Effector CD4-positive, alpha-beta T cell (primary cell): ENCODE results near the gene ZNF410.

Experiments
- DNase-seq: peaks from one replicate; pipeline ENCODE4 v3.0.0-alpha.2; 2020

The ZNF410 gene

GRCh38 chr14:73955674-73956073, 69.0 kb downstream of the ZNF410 start:
- no peak for DNase-seq

GRCh38 chr14:73958591-73958990, 71.9 kb downstream of the ZNF410 start:
- no peak for DNase-seq

GRCh38 chr14:73961192-73961591, 74.5 kb downstream of the ZNF410 start:
- no peak for DNase-seq

GRCh38 chr14:73965216-73965615, 78.6 kb downstream of the ZNF410 start:
- no peak for DNase-seq

GRCh38 chr14:73968885-73969284, 82.2 kb downstream of the ZNF410 start:
- no peak for DNase-seq

- no peak for DNase-seq
These were observed 86.8 kb downstream of the ZNF410 start for GRCh38 chr14:73973497-73973896.

GRCh38 chr14:73976125-73976524, 89.5 kb downstream of the ZNF410 start:
- no peak for DNase-seq

GRCh38 chr14:73977896-73978295, 91.2 kb downstream of the ZNF410 start:
- DNase-seq = no peak
